Measurements from ENCODE around the gene DGKD.

GRCh38 chr2:233386382-233387041, 32.2 kb downstream of the DGKD start:
- TF ChIP-seq CTCF (IDR thresholded peaks at IDR 0.05; ENCODE audit: borderline replicate concordance, extremely low read depth, low read length, poor library complexity, severe bottlenecking) (no peak), EZH2 (IDR thresholded peaks at IDR 0.05; ENCODE audit: borderline replicate concordance, low read depth, low read length, severe bottlenecking) (no peak)
